A549 (cell line): ENCODE measurements around the gene ALCAM. TPM values are rescaled to one million over a fixed set of nuclear protein-coding genes. Genes with fewer than 3 reads are reported as not detected.

Experiments used
- ATAC-seq, 2 experiments: fragments of 200-7000 bp in 1 of 2; fragments of >200 bp in 1 of 2; cut with Nextera tagmentation in 1 of 2; cut with Tn5 transposase in 1 of 2; 3 replicates each; pipeline versions ENCODE4 v1.8.0 to v1.9.1; 2018 to 2020; ENCODE audit warnings: mild to moderate bottlenecking in 1 of 2, moderate library complexity in 1 of 2
- CTCF ChIA-PET: fragments of 300-600 bp; sonication (Branson Sonifier 250); formaldehyde crosslinking; extraction: SDS; loops from one replicate; lab custom pipeline; 2021; ENCODE audit warnings: antibody characterized with exemption, inconsistent platforms; lab: Yijun Ruan, JAX
- POLR2A ChIA-PET: fragments of 350-600 bp; formaldehyde crosslinking; extraction: SDS; loops from one replicate; lab custom pipeline; 2021; ENCODE audit warnings: antibody characterized with exemption, inconsistent platforms; lab: Yijun Ruan, JAX
- DNase-seq, 2 experiments: peaks; one replicate each; pipeline versions ENCODE4 v3.0.0 to v3.0.0-alpha.2; 2011 to 2016; ENCODE audit warnings: low read depth in 1 of 2, low spot score in 1 of 2
- FAIRE-seq: peaks from 2 replicates; lab custom pipeline; 2011; peaks lifted over from hg19 to GRCh38; lab: Jason Lieb, UNC
- H3K27ac ChIP-seq, 2 experiments: fragments of >200 bp; sonication (Bioruptor Twin); formaldehyde crosslinking; 3 replicates each; pipeline ENCODE4 v1.5.1; 2016 to 2017
- H3K4me1 ChIP-seq: fragments of >200 bp; sonication (Bioruptor Twin); formaldehyde crosslinking; 3 replicates; pipeline ENCODE4 v1.6.1; 2016
- H3K4me2 ChIP-seq: fragments of >200 bp; sonication (Bioruptor Twin); formaldehyde crosslinking; 3 replicates; pipeline ENCODE4 v1.6.1; 2016
- H3K4me3 ChIP-seq: fragments of >200 bp; sonication (Bioruptor Twin); formaldehyde crosslinking; 3 replicates; pipeline ENCODE4 v1.5.1; 2016
- H3K9me3 ChIP-seq: fragments of >200 bp; sonication (Bioruptor Twin); formaldehyde crosslinking; 3 replicates; pipeline ENCODE4 v1.6.1; 2016
- CBX2 ChIP-seq: fragments of 200-600 bp; sonication (generic); IDR thresholded peaks from 2 replicates; pipeline ENCODE4 v1.6.1; 2016; ENCODE audit warnings: low read depth, mild to moderate bottlenecking, borderline replicate concordance
- CHD2 ChIP-seq: fragments of 150-350 bp; IDR thresholded peaks from 2 replicates; pipeline ENCODE4 v1.6.1; 2014; ENCODE audit warnings: low read length; ENCODE audit not compliant: partially characterized antibody
- CTCF ChIP-seq: fragments of >200 bp; sonication (Bioruptor Twin); formaldehyde crosslinking; IDR thresholded peaks from 3 replicates; pipeline ENCODE4 v1.5.1; 2016
- EP300 ChIP-seq, 2 experiments: fragments of >200 bp; sonication (Bioruptor Twin); formaldehyde crosslinking; IDR thresholded peaks; 2 replicates in 1 of 2; 3 replicates in 1 of 2; pipeline ENCODE4 v1.6.1; 2016 to 2017
- ESRRA ChIP-seq: fragments of 150-350 bp; IDR thresholded peaks from 2 replicates; pipeline ENCODE4 v1.6.1; 2014; ENCODE audit warnings: mild to moderate bottlenecking, low read length, borderline replicate concordance
- FOSL2 ChIP-seq, 2 experiments: fragments of 450-650 bp in 1 of 2; fragments of >200 bp in 1 of 2; sonication (Bioruptor Twin) in 1 of 2; formaldehyde crosslinking; IDR thresholded peaks; 2 replicates each; pipeline versions ENCODE4 v1.5.0 to v1.6.1; 2016 to 2020; ENCODE audit warnings: mild to moderate bottlenecking in 1 of 2, moderate library complexity in 1 of 2
- FOXS1 ChIP-seq: fragments of 250-450 bp; sonication (Bioruptor Pico); IDR thresholded peaks from 2 replicates; pipeline ENCODE4 v1.5.0; 2020; ENCODE audit warnings: mild to moderate bottlenecking, moderate library complexity
- HEYL ChIP-seq: fragments of 250-450 bp; sonication (Bioruptor Pico); IDR thresholded peaks from 2 replicates; pipeline ENCODE4 v1.8.0; 2021; ENCODE audit warnings: mild to moderate bottlenecking, moderate library complexity
- HOXA7 ChIP-seq: fragments of 250-450 bp; sonication (Bioruptor Pico); IDR thresholded peaks from 2 replicates; pipeline ENCODE4 v1.5.0; 2020; ENCODE audit warnings: mild to moderate bottlenecking, moderate library complexity
- HOXB5 ChIP-seq: fragments of 250-450 bp; sonication (Bioruptor Pico); IDR thresholded peaks from 2 replicates; pipeline ENCODE4 v1.5.0; 2020; ENCODE audit warnings: mild to moderate bottlenecking, moderate library complexity
- JUNB ChIP-seq: fragments of >200 bp; sonication (Bioruptor Twin); formaldehyde crosslinking; IDR thresholded peaks from 2 replicates; pipeline ENCODE4 v1.6.1; 2016
- KDM1A ChIP-seq: fragments of 200-600 bp; sonication (generic); IDR thresholded peaks from 2 replicates; pipeline ENCODE4 v1.6.1; 2016; ENCODE audit warnings: low read depth, mild to moderate bottlenecking
- MAX ChIP-seq: IDR thresholded peaks from 2 replicates; pipeline ENCODE4 v1.6.1; 2012
- MAZ ChIP-seq: fragments of 150-350 bp; IDR thresholded peaks from 2 replicates; pipeline ENCODE4 v1.6.1; 2014; ENCODE audit warnings: antibody characterized with exemption, low read depth, low read length, borderline replicate concordance
- MYC ChIP-seq: IDR thresholded peaks from 2 replicates; pipeline ENCODE4 v1.6.1; 2012; ENCODE audit warnings: mild to moderate bottlenecking, inconsistent platforms, low read length, improper control_type of control experiment, borderline replicate concordance
- POLR2AphosphoS2 ChIP-seq: conservative IDR thresholded peaks from 2 replicates; pipeline ENCODE4 v1.6.1; 2012; ENCODE audit warnings: low read length, improper control_type of control experiment, inconsistent platforms
- RARB ChIP-seq: fragments of 250-450 bp; sonication (Bioruptor Pico); IDR thresholded peaks from 2 replicates; pipeline ENCODE4 v1.8.0; 2021; ENCODE audit warnings: mild to moderate bottlenecking, moderate library complexity
- RCOR1 ChIP-seq: fragments of 150-350 bp; IDR thresholded peaks from 2 replicates; pipeline ENCODE4 v1.6.1; 2014; ENCODE audit warnings: antibody characterized with exemption, low read length, low read depth
- RFX5 ChIP-seq: fragments of 450-650 bp; IDR thresholded peaks from 2 replicates; pipeline ENCODE4 v1.7.1; 2014; ENCODE audit warnings: antibody characterized with exemption, mild to moderate bottlenecking, moderate library complexity
- RNF2 ChIP-seq: fragments of 200-600 bp; sonication (generic); IDR thresholded peaks from 2 replicates; pipeline ENCODE4 v1.6.1; 2016; ENCODE audit warnings: low read depth, mild to moderate bottlenecking, antibody characterized with exemption, moderate library complexity, borderline replicate concordance
- TFCP2L1 ChIP-seq: fragments of 250-450 bp; sonication (Bioruptor Pico); IDR thresholded peaks from 2 replicates; pipeline ENCODE4 v1.5.0; 2021; ENCODE audit warnings: mild to moderate bottlenecking
- TP53 ChIP-seq: fragments of 250-450 bp; sonication (Bioruptor Pico); IDR thresholded peaks from 2 replicates; pipeline ENCODE4 v1.5.0; 2021; ENCODE audit warnings: mild to moderate bottlenecking, moderate library complexity
- USF2 ChIP-seq: fragments of 450-650 bp; IDR thresholded peaks from 2 replicates; pipeline ENCODE4 v1.6.1; 2014; ENCODE audit warnings: antibody characterized with exemption
- WGBS: methylation state at CpG from one replicate; pipeline ENCODE4 v1.1.6; 2017; ENCODE audit errors: missing lambda C conversion rate; 5-methylcytosine and 5-hydroxymethylcytosine counted together
- polyA plus RNA-seq, 4 experiments: library from polyadenylated mRNA; depleted of rRNA in 3 of 4; stranded (reverse); fragments of >200 nt; fragmentation: RNase III in 1 of 4; extraction: RNeasy Plus Mini Kit Qiagen cat#74134 plus additional on column Dnase treatment in 1 of 4; gene quantifications; 2 replicates in 3 of 4; 3 replicates in 1 of 4; pipeline ENCODE4 v1.2.3, GENCODE V29; 2011 to 2017

Gene ALCAM
- polyA plus RNA-seq, 2 of the 4 experiments (the other 2 are of a cell fraction), result 57.1 to 145 TPM

- DNase-seq, result no peak
- 43% methylated on average over 1 of the region's 1 CpG for WGBS
- peaks cover 55% of the 10 kb centered on the region for H3K4me1 ChIP-seq
- no peaks in the 10 kb centered on the region for H3K9me3 ChIP-seq
- FAIRE-seq, result no peak
- TF ChIP-seq RCOR1 (no peak), JUNB (no peak), HEYL (no peak), KDM1A (no peak), ESRRA (no peak), TFCP2L1 (no peak), HOXA7 (no peak), USF2 (no peak), CTCF (no peak), MAX (no peak)
- H3K4me3 ChIP-seq, result no peak overlapping the region
- ChIA-PET CTCF (no interaction called here), POLR2A (no interaction called here)
- peak overlapping the region; percentile 5; the same call in 2 of the 3 replicates for H3K4me2 ChIP-seq
- H3K27ac ChIP-seq, result peak overlapping the region in 1 of 2 experiments; percentile 89; a peak in 3 of 6 replicates
- no peak for ATAC-seq
Measured at GRCh38 chr3:105362021-105362665, 4.6 kb upstream of the ALCAM start.

GRCh38 chr3:105364128-105364527 lies 2.6 kb upstream of the ALCAM start:
- ChIA-PET CTCF (interaction anchor here (0.6 kb wide), 1 partner anchor 289 kb away, joined by 3 read pairs; no protein-coding TSS in a partner anchor), POLR2A (no interaction called here)
- peaks cover 51% of the 10 kb centered on the region for H3K4me1 ChIP-seq
- H3K4me3 ChIP-seq, result peak overlapping the region; percentile 88; the same call in 1 of the 3 replicates
- FAIRE-seq (peak; percentile 72), ATAC-seq (no peak)
- no peaks in the 10 kb centered on the region for H3K9me3 ChIP-seq
- 37% methylated on average over 4 of the region's 4 CpGs for WGBS
- H3K27ac ChIP-seq, result peak overlapping the region; percentile 89 to 91
- no peak for TF ChIP-seq RNF2
- TF ChIP-seq JUNB, result peak; percentile 34; the same call in 1 of the 2 replicates
- TF ChIP-seq CHD2, result no peak
- TF ChIP-seq FOSL2 (IDR thresholded peaks at IDR 0.05), result peak; percentile 19; the same call in 1 of the 2 replicates
- peak; percentile 57 for TF ChIP-seq FOSL2 (CRISPR knock-in tag; IDR thresholded peaks at IDR 0.05)
- TF ChIP-seq, all 56 proteins: peak for 2
- H3K4me2 ChIP-seq, result peak overlapping the region; percentile 90
- DNase-seq, result no peak

GRCh38 chr3:105365081-105365390 lies 1.7 kb upstream of the ALCAM start:
- FAIRE-seq, result no peak
- POLR2A ChIA-PET, result interaction anchor here (1.0 to 2.2 kb wide), 2 partner anchors 743 to 761 kb away, joined by 3 to 7 read pairs; no protein-coding TSS in a partner anchor
- WGBS, result 21% methylated on average over 5 of the region's 5 CpGs

More at GRCh38 chr3:105365081-105365390, 1.7 kb upstream of the ALCAM start:
- TF ChIP-seq FOXS1 (CRISPR knock-in tag) (no peak), HOXB5 (no peak), RARB (no peak), TP53 (CRISPR knock-in tag) (no peak), MYC (no peak), HOXA7 (no peak), EP300 (IDR thresholded peaks at IDR 0.05) (no peak), MAZ (no peak), JUNB (no peak), RFX5 (no peak), FOSL2 (IDR thresholded peaks at IDR 0.05) (no peak), FOSL2 (CRISPR knock-in tag; IDR thresholded peaks at IDR 0.05) (no peak), POLR2AphosphoS2 (no peak), CBX2 (no peak)
- Histone ChIP-seq H3K4me2 (peak overlapping the region; percentile 90), H3K4me3 (peak overlapping the region; percentile 88), H3K27ac (peak overlapping the region; percentile 89 to 91), H3K4me1 (peaks cover 42% of the 10 kb centered on the region), H3K9me3 (no peaks in the 10 kb centered on the region)
- no peak for DNase-seq
- CTCF ChIA-PET, result interaction anchor here (1.2 to 5.6 kb wide), 4 partner anchors 9 to 768 kb away, joined by 3 to 47 read pairs (median 15); no protein-coding TSS in a partner anchor
- ATAC-seq, result no peak
